ENCODE data around the gene TEP1.

DNA sequence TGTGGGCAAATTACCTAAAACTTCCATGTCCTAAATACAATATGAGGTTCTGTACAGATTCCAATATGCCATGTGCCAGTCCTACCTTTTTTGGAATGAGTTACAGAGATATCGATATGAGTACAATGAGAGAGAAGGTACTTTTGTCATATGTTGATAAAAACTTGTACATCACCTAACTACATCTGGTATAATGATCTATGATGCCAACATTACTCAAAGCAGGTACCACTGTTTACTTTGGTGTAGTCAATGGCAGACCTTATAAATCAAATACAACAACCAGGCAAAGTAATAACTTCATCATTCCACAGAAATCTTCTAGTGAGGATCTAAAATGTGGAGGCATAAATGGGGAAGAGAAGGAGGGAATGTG, 12.7 kb downstream of the TEP1 start:
- TF ChIP-seq, protein P1, sequence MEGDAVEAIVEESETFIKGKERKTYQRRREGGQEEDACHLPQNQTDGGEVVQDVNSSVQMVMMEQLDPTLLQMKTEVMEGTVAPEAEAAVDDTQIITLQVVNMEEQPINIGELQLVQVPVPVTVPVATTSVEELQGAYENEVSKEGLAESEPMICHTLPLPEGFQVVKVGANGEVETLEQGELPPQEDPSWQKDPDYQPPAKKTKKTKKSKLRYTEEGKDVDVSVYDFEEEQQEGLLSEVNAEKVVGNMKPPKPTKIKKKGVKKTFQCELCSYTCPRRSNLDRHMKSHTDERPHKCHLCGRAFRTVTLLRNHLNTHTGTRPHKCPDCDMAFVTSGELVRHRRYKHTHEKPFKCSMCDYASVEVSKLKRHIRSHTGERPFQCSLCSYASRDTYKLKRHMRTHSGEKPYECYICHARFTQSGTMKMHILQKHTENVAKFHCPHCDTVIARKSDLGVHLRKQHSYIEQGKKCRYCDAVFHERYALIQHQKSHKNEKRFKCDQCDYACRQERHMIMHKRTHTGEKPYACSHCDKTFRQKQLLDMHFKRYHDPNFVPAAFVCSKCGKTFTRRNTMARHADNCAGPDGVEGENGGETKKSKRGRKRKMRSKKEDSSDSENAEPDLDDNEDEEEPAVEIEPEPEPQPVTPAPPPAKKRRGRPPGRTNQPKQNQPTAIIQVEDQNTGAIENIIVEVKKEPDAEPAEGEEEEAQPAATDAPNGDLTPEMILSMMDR (IDR thresholded peaks at IDR 0.05), result no peak
- TF ChIP-seq POLR2A (IDR thresholded peaks at IDR 0.05), result no peak

All from vagina (tissue), 2 donors.